Inflammatory macrophage treated with lipopolysaccharide for 4 hours (primary cell): ENCODE results near the gene SUGT1.
A peak's percentile ranks its signal among the peaks of the same experiment; 100 is the strongest.
"Not testable (repeated sequence)": the region's sequence is repeated elsewhere in the genome, so short reads cannot be mapped to it uniquely, and the experiment has no call there.

Source experiments
- DNase-seq: peaks from one replicate; pipeline ENCODE4 v3.0.0-alpha.2; 2020

The SUGT1 gene

DNA sequence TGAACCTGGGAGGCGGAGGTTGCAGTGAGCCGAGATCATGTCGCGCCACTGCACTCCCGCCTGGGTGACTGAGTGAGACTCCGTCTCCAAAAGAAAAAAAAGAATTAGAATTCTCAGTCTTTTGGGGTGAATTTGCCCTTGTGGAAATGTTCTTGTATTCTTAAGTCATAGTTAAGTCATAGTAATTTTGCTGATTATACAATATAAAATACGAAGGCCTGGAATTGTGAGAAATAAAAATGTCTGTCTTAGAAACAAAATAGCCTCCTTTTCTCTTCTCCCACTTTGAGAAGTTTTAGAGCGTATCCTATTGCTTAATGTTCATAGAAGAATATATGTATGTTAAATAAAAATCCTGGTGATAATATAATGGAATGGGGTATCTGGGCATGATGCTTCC, 18.1 kb downstream of the SUGT1 start:
- no peak for DNase-seq

DNA sequence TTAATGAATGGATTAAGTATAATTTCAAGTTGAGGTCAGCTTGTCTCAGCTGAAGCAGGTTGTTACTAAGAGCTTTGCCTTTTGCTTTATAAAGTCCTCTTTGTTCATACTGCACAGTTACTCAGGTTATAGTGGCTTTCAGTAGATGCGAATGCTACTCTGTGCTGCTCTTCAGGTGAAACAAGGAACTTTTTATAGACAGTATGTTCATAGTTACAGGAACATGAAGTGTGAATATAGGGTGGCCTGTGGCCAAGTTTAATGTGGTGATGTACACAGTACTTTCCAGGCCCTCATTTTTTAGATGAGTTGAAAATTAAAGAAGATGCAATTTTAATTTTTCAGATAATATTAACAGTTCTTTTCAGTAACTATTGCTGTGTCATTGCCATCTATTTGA, 20.8 kb downstream of the SUGT1 start:
- no peak for DNase-seq

DNA sequence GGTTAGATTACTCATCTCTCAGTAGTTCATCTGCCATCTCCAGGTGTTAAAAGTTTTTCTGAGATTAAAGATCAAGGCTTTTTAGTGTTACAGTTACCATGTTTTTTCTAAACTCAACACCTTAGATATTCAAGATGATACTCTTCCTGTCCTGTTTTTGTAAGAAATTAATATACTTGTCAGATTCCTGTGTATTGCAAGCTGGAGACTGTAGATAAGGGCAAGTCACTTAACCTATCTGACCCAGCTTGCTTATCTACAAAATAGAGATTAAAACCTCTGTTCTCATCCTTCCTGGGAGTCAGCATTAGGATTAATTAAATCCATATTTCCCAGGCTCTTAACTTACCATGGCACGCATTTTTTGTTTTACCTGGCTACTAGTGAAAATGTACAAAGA, 25.2 kb downstream of the SUGT1 start:
- no peak for DNase-seq

- not testable (repeated sequence) for DNase-seq
These were observed 33.2 kb downstream of the SUGT1 start for GRCh38 chr13:52685806-52686205.

- DNase-seq = no peak
These were observed 33.7 kb downstream of the SUGT1 start for GRCh38 chr13:52686376-52686775.

DNA sequence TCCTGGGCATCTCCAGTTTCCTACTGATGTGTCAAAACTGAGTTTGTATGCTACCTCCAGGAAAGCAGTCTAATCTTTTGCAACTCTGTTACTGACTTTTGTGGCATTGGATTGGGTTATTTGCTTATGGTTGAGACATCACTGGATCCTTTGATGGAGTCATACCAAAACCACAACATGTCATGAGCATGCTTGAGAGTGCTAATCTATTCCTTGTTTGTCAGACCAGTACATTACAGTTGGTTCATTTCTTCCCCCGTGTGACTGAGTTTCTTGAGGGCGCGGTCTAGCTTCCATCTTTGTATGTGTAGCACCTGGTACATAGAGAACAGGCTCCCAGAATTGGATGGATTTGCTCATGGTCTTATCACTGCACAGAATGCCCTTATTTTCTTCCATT, 43.2 kb downstream of the SUGT1 start:
- DNase-seq = peak; percentile 37

GRCh38 chr13:52696566-52696965, 43.9 kb downstream of the SUGT1 start:
- DNase-seq = no peak

GRCh38 chr13:52701728-52702465, 49.3 kb downstream of the SUGT1 start:
- DNase-seq = no peak

DNA sequence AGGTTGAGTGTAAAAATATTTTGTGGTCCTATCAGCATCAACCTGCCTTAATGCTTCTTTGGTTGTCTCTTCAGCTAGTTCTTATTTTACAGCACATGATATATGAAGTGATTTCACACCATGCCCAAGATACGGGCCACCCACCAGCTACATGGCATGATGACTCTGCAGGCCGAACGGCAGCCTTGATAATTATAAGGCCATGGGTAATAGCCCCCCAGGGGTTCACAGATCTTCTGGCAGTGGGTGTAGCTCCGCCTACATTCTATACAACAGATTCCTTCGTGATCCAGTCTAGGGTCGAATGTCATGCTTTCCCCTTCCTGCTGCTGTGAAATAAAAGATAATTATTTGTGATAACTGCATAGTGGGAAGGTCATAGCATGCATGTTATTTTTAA, 50.8 kb downstream of the SUGT1 start:
- no peak for DNase-seq

GRCh38 chr13:52706081-52706480, 53.4 kb downstream of the SUGT1 start:
- no peak for DNase-seq

DNA sequence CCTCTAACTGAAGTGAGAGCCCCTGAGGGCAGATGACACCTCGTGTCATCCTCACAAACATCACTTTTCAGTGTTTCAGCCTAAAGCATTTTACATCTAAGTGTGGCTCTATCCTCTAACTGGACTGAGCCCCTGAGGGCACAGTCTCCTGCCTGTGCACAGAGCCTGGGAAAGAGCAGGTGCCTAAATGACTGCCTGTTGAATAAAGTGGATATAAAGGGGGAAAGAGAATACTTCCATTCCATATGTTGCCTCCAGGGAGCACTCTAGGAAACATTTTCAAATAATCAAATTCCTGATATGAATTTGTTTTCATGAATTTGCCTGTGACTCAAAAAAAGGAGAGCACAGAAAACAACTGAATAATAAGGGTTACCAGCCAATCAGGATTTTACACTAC, 54.7 kb downstream of the SUGT1 start:
- DNase-seq = no peak

- not testable (repeated sequence) for DNase-seq
These were observed 55.6 kb downstream of the SUGT1 start for GRCh38 chr13:52708266-52708665.

DNA sequence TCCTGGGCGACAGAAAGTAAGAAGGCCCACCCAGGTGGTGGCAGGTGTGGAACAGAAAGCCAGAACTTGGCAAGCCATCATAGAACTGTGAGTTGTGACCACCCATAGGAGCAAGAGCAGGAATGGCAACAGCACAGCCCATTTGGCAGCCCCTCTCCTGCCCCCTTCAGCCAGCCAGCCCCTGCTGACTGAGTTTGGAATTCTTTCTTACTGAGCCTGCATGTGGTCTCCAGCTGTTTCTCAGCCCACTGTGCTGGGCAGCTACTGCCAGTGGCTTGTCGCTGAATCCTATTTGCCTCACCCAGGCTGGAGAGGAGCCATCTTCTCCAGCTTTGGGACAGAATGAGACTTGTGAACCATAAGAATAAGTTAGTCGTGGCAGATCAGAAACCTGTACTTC, 58.6 kb downstream of the SUGT1 start:
- DNase-seq = no peak

DNA sequence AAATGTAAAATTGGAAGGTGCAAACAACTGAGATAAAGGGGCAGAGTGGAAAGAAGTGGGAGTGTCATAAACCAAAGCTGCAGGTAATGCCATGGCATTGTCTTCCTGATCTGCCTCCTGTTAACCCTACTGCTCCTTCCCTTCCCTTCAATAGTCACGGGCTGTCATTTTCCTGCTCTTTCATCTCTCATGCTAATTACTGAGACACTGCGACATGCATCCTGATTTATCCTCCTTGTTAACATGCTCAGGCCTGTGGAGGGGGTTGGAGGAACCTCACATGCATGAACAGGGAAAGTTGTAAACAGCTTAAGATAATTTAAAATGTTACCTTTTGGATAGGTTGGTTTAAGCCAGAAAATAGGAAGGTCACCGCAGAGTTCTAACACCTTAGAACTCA, 59.7 kb downstream of the SUGT1 start:
- DNase-seq = no peak

DNA sequence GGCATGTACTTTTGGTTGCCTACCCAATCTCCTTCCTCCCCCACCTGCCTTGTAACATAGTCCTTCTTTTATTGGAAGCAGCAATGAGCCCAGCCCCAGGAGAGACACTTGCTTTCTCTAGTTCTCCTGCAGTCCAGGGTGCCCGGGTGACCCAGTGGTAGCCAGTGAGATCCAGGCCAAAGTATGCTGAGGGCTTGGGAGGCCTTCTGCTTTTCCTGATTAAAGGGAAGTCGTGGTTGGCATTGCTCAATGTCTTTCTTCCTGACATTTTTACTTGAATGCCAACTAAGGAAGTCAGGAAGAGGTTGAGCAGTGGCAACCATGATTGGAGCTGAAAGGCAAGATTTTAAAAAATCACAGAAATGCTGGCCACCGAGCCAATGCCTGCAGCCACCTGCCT, 61.3 kb downstream of the SUGT1 start:
- DNase-seq = peak; percentile 82

DNA sequence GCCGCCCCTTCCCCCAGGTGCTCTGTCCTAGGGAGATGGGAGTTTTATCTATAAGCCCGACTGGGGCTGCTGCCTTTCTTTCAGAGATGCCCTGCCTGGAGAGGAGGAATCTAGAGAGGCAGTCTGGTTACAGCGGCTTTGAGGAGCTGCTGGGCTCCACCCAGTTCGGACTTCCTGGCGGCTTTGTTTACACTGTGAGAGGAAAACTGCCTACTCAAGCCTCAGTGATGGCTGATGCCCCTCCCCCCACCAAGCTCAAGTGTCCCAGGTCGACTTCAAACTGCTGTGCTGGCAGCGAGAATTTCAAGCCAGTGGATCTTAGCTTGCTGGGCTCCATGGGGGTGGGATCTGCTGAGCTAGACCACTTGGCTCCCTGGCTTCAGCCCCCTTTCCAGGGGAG, 68.3 kb downstream of the SUGT1 start:
- not testable (repeated sequence) for DNase-seq

DNA sequence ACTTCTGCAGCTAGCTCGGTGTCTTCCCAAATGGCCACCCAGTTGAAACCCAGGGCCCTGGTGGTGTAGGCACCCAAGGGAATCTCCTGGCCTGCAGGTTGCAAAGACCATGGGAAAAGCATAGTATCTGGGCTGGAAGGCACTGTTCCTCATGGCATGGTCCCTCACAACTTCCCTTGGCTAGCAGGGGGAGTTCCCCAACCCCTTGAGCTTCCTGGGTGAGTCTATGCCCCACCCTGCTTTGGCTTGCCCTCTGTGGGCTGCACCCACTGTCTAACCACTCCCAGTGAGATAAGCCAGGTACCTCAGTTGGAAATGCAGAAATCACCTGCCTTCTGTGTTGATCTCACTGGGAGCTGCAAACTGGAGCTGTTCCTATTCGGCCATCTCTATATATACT, 68.7 kb downstream of the SUGT1 start:
- not testable (repeated sequence) for DNase-seq

DNA sequence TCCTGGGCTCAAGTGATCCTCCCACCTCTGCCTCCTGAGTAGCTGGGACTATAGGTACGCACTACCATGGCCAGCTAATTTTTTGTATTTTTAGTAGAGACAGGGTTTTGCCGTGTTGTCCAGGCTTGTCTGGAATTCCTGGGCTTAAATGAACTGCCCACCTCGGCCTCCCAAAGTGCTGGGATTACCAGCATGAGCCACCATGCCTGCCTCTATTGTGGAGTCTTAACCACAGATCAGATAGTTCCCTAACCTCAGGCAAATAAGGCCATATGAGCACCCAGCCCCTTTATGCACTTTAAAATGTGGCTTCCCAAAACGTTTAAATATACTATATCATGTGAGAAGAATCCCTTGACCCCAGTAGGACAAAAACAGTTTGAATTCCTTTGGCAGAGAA, 70.5 kb downstream of the SUGT1 start:
- DNase-seq = no peak

- no peak for DNase-seq
These were observed 72.7 kb downstream of the SUGT1 start for GRCh38 chr13:52725302-52725701.

DNA sequence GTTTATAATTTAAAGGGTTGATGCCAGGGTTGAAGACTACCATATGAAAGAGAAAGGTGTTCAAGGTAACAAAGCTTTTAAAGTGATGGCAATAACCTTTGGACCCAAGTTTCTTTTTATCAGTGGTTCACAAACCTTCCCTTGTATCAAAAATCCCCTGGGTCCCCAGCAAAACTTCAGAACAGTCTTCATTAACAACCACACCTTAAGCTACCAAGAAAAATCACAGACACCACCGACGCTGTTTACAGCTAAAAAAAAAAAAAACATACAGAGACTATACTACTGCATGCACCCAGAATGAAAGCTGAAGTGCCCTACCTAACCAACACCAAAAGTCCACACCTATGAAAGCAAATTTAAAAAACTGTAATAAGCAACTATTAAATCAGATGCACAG, 73.6 kb downstream of the SUGT1 start:
- DNase-seq = no peak

DNA sequence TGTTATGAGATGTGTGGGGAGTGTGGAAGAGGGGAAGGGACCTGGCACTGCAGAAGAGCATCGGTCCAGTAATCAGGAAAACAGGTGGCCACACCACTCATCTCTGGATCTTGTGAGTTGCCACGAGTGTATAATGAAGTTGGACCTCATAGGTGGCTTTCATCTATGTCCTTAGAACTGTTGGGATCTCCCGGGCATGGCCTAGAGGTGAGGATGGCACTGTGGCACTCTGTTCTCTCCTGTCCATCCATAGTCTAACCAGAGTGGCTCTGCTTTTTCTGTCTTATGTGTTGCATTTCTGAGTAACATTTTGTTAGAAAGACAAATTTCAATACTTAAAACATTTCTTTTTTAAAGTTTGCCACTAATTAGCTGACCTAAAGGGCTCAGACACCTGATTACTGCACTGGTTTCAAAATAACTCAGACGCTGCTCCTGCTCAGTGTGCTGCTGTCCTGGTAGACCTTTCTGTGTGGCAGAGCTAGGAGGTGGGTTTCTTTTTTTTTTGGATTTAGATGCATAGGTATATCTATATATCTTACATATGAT, 81.5 kb downstream of the SUGT1 start:
- no peak for DNase-seq

DNA sequence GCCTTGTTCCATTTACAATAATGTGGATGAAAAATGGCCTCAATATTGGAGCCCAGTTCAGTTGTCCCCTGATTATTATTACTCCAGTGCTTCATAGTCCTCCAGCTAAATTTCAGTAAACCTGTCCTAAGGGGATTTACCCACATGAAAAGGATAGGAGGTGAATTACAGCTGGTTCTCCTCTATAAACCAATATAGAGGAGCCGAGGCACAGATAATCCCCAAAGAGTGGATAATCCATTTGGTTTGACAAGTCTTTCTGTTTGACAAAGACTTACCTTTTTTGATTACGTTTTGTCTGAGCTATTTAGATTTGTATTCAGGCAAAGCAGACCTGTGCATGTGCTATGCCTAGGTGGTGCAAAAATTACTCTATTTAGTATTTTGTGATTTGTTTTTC, 84.3 kb downstream of the SUGT1 start:
- no peak for DNase-seq

DNA sequence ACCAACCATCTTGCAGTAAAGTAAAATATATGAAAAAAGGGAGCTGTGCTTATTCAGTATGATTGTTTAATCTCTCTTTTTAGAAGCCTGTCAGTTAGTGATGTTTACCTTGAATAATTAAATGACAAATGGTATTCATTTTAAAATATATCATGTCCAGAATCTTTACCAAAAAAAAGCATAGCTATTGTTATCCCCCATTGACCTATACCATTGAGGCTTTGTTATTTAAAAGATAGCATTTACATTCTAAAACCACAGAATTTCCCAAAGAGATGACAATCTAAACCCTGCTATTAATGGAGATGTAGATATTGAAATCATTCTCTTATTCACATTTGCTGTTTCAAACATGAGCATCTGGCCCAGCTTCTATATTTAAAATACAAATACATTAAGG, 84.8 kb downstream of the SUGT1 start:
- no peak for DNase-seq

- no peak for DNase-seq
These were observed 85.3 kb downstream of the SUGT1 start for GRCh38 chr13:52737965-52738364.
